GM21717 (cell line): ENCODE measurements around the gene NMRK1.
A peak's percentile ranks its signal among the peaks of the same experiment; 100 is the strongest.

Experiments
- ATAC-seq: cut with Tn5 transposase; IDR thresholded peaks from one replicate; pipeline ENCODE4 v1.9.1; 2021; ENCODE audit warnings: mild to moderate bottlenecking, moderate library complexity; ENCODE audit not compliant: unreplicated experiment

Gene NMRK1

GRCh38 chr9:75063556-75064305 is 24.2 kb downstream of the NMRK1 start:
- no peak for ATAC-seq

DNA sequence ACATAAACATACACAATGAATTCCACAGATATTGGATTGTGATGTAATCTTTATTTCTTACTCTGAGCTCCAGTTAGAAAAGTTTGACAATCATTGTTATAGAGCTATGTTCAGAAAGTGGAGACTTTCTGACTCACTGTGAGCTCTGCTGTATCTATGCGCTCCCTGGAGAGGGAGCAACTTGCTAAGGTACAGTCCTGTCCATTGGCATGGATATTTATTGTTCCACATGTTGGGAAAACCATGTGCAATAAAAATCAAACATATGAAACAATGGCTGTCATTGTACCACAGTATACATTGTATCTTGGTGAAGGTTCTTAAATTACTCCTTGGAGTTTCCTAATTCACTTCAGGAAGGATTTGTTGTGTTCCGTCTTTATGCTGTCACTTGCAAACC is 26.8 kb downstream of the NMRK1 start:
- ATAC-seq: no peak

GRCh38 chr9:75054368-75055001 is 33.5 kb downstream of the NMRK1 start:
- no peak for ATAC-seq

- ATAC-seq: peak; percentile 97
Observed at GRCh38 chr9:75053869-75054268, 34.1 kb downstream of the NMRK1 start.

DNA sequence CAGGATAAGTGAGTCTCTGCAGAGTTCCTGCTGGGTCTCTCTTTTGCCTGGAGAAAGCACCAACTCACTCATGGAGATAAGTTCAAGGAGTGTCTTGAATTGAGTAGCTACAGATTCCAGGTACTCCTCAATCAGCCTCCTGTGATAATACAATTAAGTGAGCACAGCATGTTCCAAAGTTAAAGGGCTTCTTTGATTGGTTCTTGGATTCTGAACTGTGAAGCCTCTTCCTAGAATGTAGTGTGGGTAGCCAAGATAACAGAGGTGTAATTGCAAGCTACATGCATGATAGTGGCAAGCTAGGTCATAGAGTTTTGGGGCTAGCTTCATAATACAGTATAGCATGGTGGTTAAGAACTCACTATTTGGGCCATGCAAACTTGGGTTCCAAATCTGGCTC is 36.7 kb downstream of the NMRK1 start:
- no peak for ATAC-seq

- no peak for ATAC-seq
Observed at GRCh38 chr9:75047506-75047905, 40.4 kb downstream of the NMRK1 start.

GRCh38 chr9:75046725-75047345 is 41.1 kb downstream of the NMRK1 start:
- no peak for ATAC-seq

DNA sequence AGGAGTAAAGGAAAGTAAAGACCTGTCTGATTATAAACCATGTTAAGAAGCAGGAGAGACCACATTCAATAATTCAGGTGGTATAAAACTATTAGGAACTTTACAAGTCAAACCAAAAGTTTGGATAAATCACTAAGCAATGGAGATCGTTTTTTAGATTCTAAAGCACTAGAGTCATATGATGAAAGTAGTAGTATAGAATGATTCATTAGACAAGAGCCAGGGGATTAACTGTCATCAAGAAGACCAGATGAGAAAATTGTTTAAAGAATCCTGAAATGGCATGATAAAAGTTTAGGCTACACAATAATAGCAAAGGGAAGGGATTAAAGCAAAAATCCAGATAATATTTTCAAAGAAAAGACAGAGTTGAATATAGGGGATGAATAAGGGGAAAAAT is 46.9 kb downstream of the NMRK1 start:
- no peak for ATAC-seq

GRCh38 chr9:75039801-75040200 is 48.2 kb downstream of the NMRK1 start:
- ATAC-seq: no peak

- no peak for ATAC-seq
Observed at GRCh38 chr9:75039009-75039408, 48.9 kb downstream of the NMRK1 start.

GRCh38 chr9:75036793-75037192 is 51.2 kb downstream of the NMRK1 start:
- no peak for ATAC-seq

GRCh38 chr9:75033791-75034473 is 54.0 kb downstream of the NMRK1 start:
- no peak for ATAC-seq

DNA sequence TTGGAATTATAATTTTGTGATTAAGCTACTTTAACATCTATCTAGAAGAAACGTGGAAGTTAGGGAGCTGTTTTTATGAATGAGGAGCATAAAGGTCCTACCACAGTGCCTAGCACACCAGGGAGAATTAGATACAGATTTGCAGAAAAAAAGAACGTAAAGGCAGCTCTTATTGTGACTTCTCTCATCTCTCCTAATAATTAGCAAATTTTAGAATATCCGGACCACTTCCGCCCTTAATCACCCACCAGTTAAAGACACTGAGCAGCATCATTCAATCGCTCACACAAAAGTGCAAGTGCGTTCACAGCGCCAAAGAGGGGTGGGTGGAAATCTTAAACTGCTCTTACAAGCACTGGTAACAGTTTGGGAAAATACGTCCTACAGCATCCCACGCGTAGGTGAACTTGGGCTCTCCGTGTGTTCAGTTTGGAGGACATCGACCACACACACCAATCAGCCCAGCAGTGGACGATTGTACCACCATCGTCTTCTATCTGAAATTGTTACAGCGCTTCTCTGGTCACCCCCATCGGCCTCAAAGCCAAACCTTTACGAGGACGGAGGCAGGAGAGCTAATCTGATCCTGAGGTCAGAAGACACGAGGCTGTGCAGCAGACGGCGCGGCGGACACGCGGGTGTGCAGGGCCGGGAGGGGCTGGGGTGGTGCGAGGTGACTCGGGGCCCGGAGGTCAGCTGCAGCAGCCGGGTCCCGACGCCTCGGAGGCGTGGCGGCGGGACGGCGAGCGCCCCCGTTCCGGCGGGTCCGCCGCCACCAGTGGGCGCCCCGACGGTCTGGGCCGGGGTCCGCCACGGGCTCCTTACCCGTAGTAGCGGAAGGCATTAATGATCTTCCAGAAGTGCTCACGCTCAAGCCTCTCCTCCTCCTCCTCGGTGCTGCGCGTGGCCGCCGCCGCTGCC is 60.5 kb downstream of the NMRK1 start:
- peak; percentile 45 for ATAC-seq

GRCh38 chr9:75023846-75024245 is 64.1 kb downstream of the NMRK1 start:
- no peak for ATAC-seq

DNA sequence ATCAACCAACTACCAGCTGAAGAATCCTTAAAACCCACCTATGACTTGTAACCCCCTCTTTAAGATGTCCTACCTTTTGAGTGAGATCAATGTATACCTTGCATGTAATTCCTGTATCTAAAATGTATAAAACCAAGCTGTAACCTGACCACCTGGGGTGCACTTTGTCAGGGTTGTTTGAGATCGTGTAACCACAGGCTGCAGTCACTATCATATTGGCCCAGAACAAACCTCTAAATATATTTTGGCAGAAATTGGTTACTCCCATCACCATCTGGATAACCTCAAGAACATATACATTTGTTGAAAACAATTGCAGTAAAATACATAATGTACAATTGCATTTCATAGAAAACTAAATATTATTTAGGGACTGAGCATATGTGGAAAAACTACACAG is 68.3 kb downstream of the NMRK1 start:
- ATAC-seq: no peak

GRCh38 chr9:75019022-75019421 is 68.9 kb downstream of the NMRK1 start:
- no peak for ATAC-seq

DNA sequence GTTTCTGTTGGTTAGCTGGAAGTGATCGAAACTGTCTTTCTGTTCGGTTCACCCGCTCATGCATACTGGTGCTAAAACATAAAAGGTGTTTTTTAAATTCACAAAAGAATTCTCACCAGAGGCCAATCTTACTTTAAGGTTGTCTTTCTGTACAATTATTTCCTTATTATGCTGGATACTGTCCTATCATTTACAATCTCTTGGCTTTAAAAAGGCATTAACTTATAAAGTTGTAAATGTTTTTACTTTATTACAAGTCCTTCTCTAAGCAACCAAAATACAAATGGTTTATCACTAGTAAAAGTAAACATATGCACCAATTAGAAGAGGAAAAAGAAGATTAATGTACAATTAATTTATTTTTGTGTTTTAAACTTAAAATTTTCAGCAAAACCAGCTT is 70.6 kb downstream of the NMRK1 start:
- no peak for ATAC-seq

DNA sequence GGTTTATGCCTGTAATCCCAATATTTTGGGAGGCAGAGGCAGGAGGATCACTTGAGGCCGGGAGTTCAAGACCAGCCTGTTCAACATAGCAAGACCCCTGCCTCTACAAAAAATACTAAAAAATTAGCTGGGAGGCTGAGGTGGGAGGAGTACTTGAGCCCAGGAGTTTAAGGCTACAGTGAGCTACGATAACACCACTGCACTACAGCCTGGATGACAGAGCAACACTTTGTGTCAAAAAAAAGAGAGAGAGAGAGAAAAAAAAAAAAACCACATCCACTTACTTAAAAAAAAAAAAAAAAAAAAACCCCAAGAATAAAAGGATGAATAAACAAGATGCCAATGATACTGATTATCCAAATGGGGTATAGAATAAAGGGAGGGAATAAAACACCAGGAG is 74.2 kb downstream of the NMRK1 start:
- ATAC-seq: no peak
